Fibroblast of lung (primary cell): ENCODE measurements around the gene ITPK1.

Experiments used
- CTCF ChIP-seq, 2 donors: IDR thresholded peaks in 1 of 2; conservative IDR thresholded peaks in 1 of 2; 1 replicate in 1 of 2; 2 replicates in 1 of 2; pipeline ENCODE4 v1.5.1; 2011 to 2012; ENCODE audit warnings: low read length in 2 of 2, control low read depth in 1 of 2, inconsistent platforms in 1 of 2, low read depth in 1 of 2, mild to moderate bottlenecking in 1 of 2
- EZH2 ChIP-seq: IDR thresholded peaks from 2 replicates; pipeline ENCODE4 v1.5.1; 2012; ENCODE audit warnings: low read length, control low read depth, mild to moderate bottlenecking; ENCODE audit errors: missing control alignments

DNA sequence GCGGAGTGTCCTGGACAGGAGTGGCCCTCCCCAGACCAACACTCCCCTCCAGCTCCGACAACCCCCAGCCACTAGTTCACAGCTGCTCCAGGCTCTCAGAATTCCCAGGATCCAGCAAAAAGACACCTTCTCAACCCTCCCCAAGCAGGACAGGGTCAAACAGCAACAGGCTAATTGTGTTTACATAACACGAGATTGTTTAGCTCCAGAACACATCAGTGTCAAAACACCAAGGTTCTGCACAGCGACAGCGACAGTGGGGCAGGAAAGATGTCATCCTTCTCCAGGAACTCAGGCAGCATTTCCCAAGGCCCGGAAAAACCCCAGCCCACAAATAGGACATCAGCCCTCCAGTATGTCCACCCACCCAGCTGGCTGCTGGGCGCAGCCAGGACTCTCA, 16.5 kb downstream of the ITPK1 start:
- no peak for TF ChIP-seq CTCF (conservative IDR thresholded peaks at IDR 0.05 in 1 of 2, IDR thresholded peaks at IDR 0.05 in 1 of 2; ENCODE audit: low read depth in 1 of 2, low read length in 2 of 2)
- TF ChIP-seq EZH2: no peak
